Measurements from ENCODE around the gene PCNX3. TPM values are rescaled to one million over a fixed set of nuclear protein-coding genes. Genes with fewer than 3 reads are reported as not detected.

PCNX3 gene
- total and polyA plus RNA-seq, 2 of the 13 experiments (the other 11 are each of a cell fraction or from before 2014, with no cell fraction given), result 16.2 to 23.0 TPM

DNA sequence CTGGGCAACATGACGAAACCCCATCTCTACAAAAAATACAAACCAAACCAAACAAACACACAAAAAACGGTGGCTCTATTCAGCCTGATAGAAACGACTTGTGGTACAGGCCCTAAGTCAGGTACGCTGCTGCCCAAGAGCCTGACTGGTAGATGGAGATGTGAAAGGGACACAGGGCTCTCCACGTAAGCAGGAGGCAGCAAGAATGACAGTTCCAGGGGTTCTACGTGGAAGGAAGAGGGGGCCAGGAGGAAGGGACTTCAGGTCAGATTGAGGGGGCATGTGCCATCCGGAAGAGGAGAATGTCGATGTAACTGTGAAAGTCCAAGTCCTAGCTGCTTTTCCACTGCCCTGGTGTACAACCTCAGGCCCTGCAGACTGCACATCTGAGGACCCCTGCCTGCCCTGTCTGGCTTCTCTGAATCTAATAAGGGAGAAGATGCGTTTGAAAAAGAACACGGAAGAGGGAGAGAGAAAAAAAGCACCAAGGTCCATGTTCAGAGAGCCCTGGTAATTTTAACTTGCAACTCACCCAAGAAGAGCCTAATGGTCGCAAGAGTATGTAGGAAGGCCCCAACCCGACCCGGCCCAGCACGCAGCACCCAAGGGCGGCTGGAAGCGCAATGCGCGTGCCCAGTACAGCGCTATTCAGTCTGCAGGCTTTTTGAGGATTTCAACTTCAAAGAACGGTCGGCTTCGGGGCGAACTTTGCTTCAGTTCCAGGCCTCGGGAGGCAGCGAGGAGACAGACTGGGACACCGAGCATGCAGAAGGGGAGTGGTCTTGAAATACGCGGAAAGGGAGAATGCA, 46.2 kb upstream of the PCNX3 start (continued):
- TF ChIP-seq TEF (CRISPR knock-in tag; IDR thresholded peaks at IDR 0.05) (peak; percentile 27; the same call in 1 of the 2 replicates), ZBTB10 (CRISPR knock-in tag; IDR thresholded peaks at IDR 0.05; ENCODE audit: borderline replicate concordance) (0 out of 2 replicates have a peak, but pooled peaks have one; percentile 33), ZNF598 (CRISPR knock-in tag; IDR thresholded peaks at IDR 0.05; ENCODE audit: borderline replicate concordance) (0 out of 2 replicates have a peak, but pooled peaks have one; percentile 19), NFAT5 (CRISPR knock-in tag; IDR thresholded peaks at IDR 0.05) (0 out of 2 replicates have a peak, but pooled peaks have one; percentile 29), NONO (IDR thresholded peaks at IDR 0.05) (no peak), NONO (CRISPR knock-in tag; conservative IDR thresholded peaks at IDR 0.05) (peak; percentile 62; the same call in 1 of the 2 replicates), ZNF550 (CRISPR knock-in tag; IDR thresholded peaks at IDR 0.05; ENCODE audit: borderline replicate concordance) (no peak), ZNF235 (CRISPR knock-in tag; IDR thresholded peaks at IDR 0.05; ENCODE audit: borderline replicate concordance) (0 out of 2 replicates have a peak, but pooled peaks have one; percentile 18), ARNT2 (CRISPR knock-in tag; IDR thresholded peaks at IDR 0.05; ENCODE audit: low read depth) (peak; percentile 47)
- TF ChIP-seq, protein P1, sequence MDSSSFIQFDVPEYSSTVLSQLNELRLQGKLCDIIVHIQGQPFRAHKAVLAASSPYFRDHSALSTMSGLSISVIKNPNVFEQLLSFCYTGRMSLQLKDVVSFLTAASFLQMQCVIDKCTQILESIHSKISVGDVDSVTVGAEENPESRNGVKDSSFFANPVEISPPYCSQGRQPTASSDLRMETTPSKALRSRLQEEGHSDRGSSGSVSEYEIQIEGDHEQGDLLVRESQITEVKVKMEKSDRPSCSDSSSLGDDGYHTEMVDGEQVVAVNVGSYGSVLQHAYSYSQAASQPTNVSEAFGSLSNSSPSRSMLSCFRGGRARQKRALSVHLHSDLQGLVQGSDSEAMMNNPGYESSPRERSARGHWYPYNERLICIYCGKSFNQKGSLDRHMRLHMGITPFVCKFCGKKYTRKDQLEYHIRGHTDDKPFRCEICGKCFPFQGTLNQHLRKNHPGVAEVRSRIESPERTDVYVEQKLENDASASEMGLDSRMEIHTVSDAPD (CRISPR knock-in tag; IDR thresholded peaks at IDR 0.05), result no peak
- TF ChIP-seq, protein P2, sequence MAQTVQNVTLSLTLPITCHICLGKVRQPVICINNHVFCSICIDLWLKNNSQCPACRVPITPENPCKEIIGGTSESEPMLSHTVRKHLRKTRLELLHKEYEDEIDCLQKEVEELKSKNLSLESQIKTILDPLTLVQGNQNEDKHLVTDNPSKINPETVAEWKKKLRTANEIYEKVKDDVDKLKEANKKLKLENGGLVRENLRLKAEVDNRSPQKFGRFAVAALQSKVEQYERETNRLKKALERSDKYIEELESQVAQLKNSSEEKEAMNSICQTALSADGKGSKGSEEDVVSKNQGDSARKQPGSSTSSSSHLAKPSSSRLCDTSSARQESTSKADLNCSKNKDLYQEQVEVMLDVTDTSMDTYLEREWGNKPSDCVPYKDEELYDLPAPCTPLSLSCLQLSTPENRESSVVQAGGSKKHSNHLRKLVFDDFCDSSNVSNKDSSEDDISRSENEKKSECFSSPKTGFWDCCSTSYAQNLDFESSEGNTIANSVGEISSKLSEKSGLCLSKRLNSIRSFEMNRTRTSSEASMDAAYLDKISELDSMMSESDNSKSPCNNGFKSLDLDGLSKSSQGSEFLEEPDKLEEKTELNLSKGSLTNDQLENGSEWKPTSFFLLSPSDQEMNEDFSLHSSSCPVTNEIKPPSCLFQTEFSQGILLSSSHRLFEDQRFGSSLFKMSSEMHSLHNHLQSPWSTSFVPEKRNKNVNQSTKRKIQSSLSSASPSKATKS (CRISPR knock-in tag; IDR thresholded peaks at IDR 0.05), result no peak
- TF ChIP-seq, protein P3, sequence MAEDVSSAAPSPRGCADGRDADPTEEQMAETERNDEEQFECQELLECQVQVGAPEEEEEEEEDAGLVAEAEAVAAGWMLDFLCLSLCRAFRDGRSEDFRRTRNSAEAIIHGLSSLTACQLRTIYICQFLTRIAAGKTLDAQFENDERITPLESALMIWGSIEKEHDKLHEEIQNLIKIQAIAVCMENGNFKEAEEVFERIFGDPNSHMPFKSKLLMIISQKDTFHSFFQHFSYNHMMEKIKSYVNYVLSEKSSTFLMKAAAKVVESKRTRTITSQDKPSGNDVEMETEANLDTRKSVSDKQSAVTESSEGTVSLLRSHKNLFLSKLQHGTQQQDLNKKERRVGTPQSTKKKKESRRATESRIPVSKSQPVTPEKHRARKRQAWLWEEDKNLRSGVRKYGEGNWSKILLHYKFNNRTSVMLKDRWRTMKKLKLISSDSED (CRISPR knock-in tag; IDR thresholded peaks at IDR 0.05), result no peak
